SK-N-SH (cell line): ENCODE data around the gene FAM229B. TPM values are rescaled to one million over a fixed set of nuclear protein-coding genes. Genes with fewer than 3 reads are reported as not detected.

Experiments used
- CTCF ChIA-PET: fragments of 300-600, 350-600 bp; formaldehyde crosslinking; extraction: SDS; loops from one replicate; lab custom pipeline; 2021; lab: Yijun Ruan, JAX
- POLR2A ChIA-PET: fragments of 350-600 bp; sonication (Branson Sonifier 250); formaldehyde crosslinking; extraction: SDS; loops from one replicate; lab custom pipeline; 2020; ENCODE audit warnings: antibody characterized with exemption, inconsistent platforms; lab: Yijun Ruan, JAX
- DNase-seq: peaks from one replicate; pipeline ENCODE4 v3.0.0; 2012
- H2AFZ ChIP-seq: fragments of 200-600 bp; sonication (generic); 2 replicates; pipeline ENCODE4 v1.8.1; 2016; ENCODE audit warnings: antibody characterized with exemption, mild to moderate bottlenecking, low read depth
- H3F3A ChIP-seq: fragments of 200-600 bp; sonication (generic); replicated peaks from 2 replicates; pipeline ENCODE3; 2016; ENCODE audit warnings: antibody characterized with exemption, mild to moderate bottlenecking; ENCODE audit not compliant: insufficient read depth
- H3K27ac ChIP-seq, 2 experiments: fragments of 200-500 bp in 1 of 2; fragments of 200-600 bp in 1 of 2; sonication (Bioruptor generic) in 1 of 2; sonication (generic), shearing (Covaris generic) in 1 of 2; 2 replicates each; pipeline versions ENCODE4 v1.5.1 to v1.6.1; 2014 to 2016; ENCODE audit warnings: low read depth in 2 of 2, inconsistent platforms in 1 of 2, low read length in 1 of 2, mild to moderate bottlenecking in 1 of 2, mixed read lengths in 1 of 2
- H3K27me3 ChIP-seq: fragments of 200-600 bp; sonication (generic), shearing (Covaris generic); 2 replicates; pipeline ENCODE4 v1.6.1; 2016; ENCODE audit warnings: mixed run types; ENCODE audit not compliant: insufficient read depth
- H3K36me3 ChIP-seq, 2 experiments: fragments of 200-500 bp in 1 of 2; fragments of 200-600 bp in 1 of 2; sonication (Bioruptor generic) in 1 of 2; sonication (generic) in 1 of 2; replicated peaks in 1 of 2; 2 replicates each; pipeline versions ENCODE3 to v1.5.1; 2014 to 2016; ENCODE audit warnings: low read length in 1 of 2, mild to moderate bottlenecking in 1 of 2; ENCODE audit not compliant: insufficient read depth in 2 of 2, control insufficient read depth in 1 of 2
- H3K4me1 ChIP-seq, 2 experiments: fragments of 200-500 bp in 1 of 2; fragments of 200-600 bp in 1 of 2; sonication (Bioruptor generic) in 1 of 2; sonication (generic), shearing (Covaris generic) in 1 of 2; 2 replicates each; pipeline versions ENCODE4 v1.5.1 to v1.6.1; 2014 to 2016; ENCODE audit warnings: low read depth in 1 of 2, low read length in 1 of 2, mixed run types in 1 of 2; ENCODE audit not compliant: insufficient read depth in 2 of 2, control insufficient read depth in 1 of 2
- H3K4me2 ChIP-seq: fragments of 200-600 bp; sonication (generic), shearing (Covaris generic); 2 replicates; pipeline ENCODE4 v1.6.1; 2017; ENCODE audit warnings: mixed run types
- H3K4me3 ChIP-seq, 2 experiments: fragments of 200-500 bp in 1 of 2; fragments of 200-600 bp in 1 of 2; sonication (Bioruptor generic) in 1 of 2; sonication (generic), shearing (Covaris generic) in 1 of 2; 2 replicates each; pipeline versions ENCODE4 v1.5.1 to v1.8.1; 2014 to 2016; ENCODE audit warnings: low read depth in 2 of 2, inconsistent platforms in 1 of 2, low read length in 1 of 2, mild to moderate bottlenecking in 1 of 2, mixed read lengths in 1 of 2, moderate library complexity in 1 of 2
- H3K79me2 ChIP-seq: fragments of 200-600 bp; sonication (generic); 2 replicates; pipeline ENCODE4 v1.8.1; 2017; ENCODE audit warnings: mild to moderate bottlenecking; ENCODE audit not compliant: insufficient read depth
- H3K9ac ChIP-seq: fragments of 200-600 bp; sonication (generic); 2 replicates; pipeline ENCODE4 v1.6.1; 2017; ENCODE audit warnings: mixed run types
- H3K9me2 ChIP-seq: fragments of 200-600 bp; sonication (generic); 2 replicates; pipeline ENCODE4 v1.6.1; 2017; ENCODE audit warnings: mixed run types
- H3K9me3 ChIP-seq: fragments of 200-600 bp; sonication (generic); 2 replicates; pipeline ENCODE4 v1.6.1; 2017; ENCODE audit warnings: mixed run types, mild to moderate bottlenecking, moderate library complexity
- H4K20me1 ChIP-seq: fragments of 200-600 bp; sonication (generic); 2 replicates; pipeline ENCODE4 v1.6.1; 2017; ENCODE audit warnings: mild to moderate bottlenecking, mixed run types; ENCODE audit not compliant: insufficient read depth
- ELF1 ChIP-seq: IDR thresholded peaks from 2 replicates; pipeline ENCODE4 v1.4.0; 2012
- EP300 ChIP-seq, 2 experiments: IDR thresholded peaks; 2 replicates each; pipeline versions ENCODE4 v1.4.0 to v1.6.1; 2012; ENCODE audit warnings: borderline replicate concordance in 1 of 2, low read depth in 1 of 2, low read length in 1 of 2
- FOXJ3 ChIP-seq: sonication (generic); formaldehyde crosslinking; IDR thresholded peaks from 2 replicates; pipeline ENCODE4 v1.5.1; 2020; ENCODE audit warnings: mild to moderate bottlenecking, missing genetic modification reagents
- FOXM1 ChIP-seq: IDR thresholded peaks from 2 replicates; pipeline ENCODE4 v1.4.0; 2012; ENCODE audit warnings: low read depth, mild to moderate bottlenecking
- GABPA ChIP-seq: IDR thresholded peaks from 2 replicates; pipeline ENCODE4 v1.4.0; 2012; ENCODE audit warnings: low read depth, mild to moderate bottlenecking
- GATA2 ChIP-seq: sonication (generic); formaldehyde crosslinking; IDR thresholded peaks from 2 replicates; pipeline ENCODE4 v1.5.0; 2020; ENCODE audit warnings: mild to moderate bottlenecking, missing genetic modification reagents
- IRF3 ChIP-seq: fragments of 150-350 bp; IDR thresholded peaks from 2 replicates; pipeline ENCODE4 v1.6.1; 2016; ENCODE audit warnings: mild to moderate bottlenecking, low read depth, low read length
- JUND ChIP-seq: IDR thresholded peaks from 2 replicates; pipeline ENCODE4 v1.4.0; 2012
- MAX ChIP-seq: IDR thresholded peaks from 2 replicates; pipeline ENCODE4 v1.4.0; 2012; ENCODE audit warnings: low read depth
- MEF2A ChIP-seq: IDR thresholded peaks from 2 replicates; pipeline ENCODE4 v1.4.0; 2012; ENCODE audit warnings: low read depth, borderline replicate concordance
- MXI1 ChIP-seq: IDR thresholded peaks from 2 replicates; pipeline ENCODE4 v1.6.1; 2012; ENCODE audit warnings: mild to moderate bottlenecking, low read depth, low read length, improper control_type of control experiment
- NFIC ChIP-seq: IDR thresholded peaks from 2 replicates; pipeline ENCODE4 v1.4.0; 2012; ENCODE audit warnings: borderline replicate concordance
- NRF1 ChIP-seq: IDR thresholded peaks from 2 replicates; pipeline ENCODE4 v1.6.1; 2012; ENCODE audit warnings: low read depth, mild to moderate bottlenecking, low read length
- PBX3 ChIP-seq: IDR thresholded peaks from 2 replicates; pipeline ENCODE4; 2012
- RFX5 ChIP-seq: IDR thresholded peaks from 2 replicates; pipeline ENCODE4 v1.6.1; 2012; ENCODE audit warnings: mild to moderate bottlenecking, improper control_type of control experiment, low read length
- USF1 ChIP-seq: IDR thresholded peaks from 2 replicates; pipeline ENCODE4 v1.4.0; 2012; ENCODE audit warnings: low read depth, borderline replicate concordance
- WGBS: methylation state at CpG from one replicate; pipeline ENCODE4 v1.1.6; 2017; ENCODE audit warnings: low lambda C conversion rate; 5-methylcytosine and 5-hydroxymethylcytosine counted together
- polyA plus RNA-seq, 3 experiments: library from polyadenylated mRNA; depleted of rRNA; stranded (reverse); fragments of >200 nt; gene quantifications; 2 replicates each; pipeline ENCODE4 v1.2.3, GENCODE V29; 2012
- TF ChIP-seq, protein P1 (sequence below): fragments of 150-350 bp; IDR thresholded peaks from 2 replicates; pipeline ENCODE4 v1.6.1; 2017; ENCODE audit warnings: antibody characterized with exemption, low read length, low read depth, borderline replicate concordance
- TF ChIP-seq, protein P2 (sequence below): IDR thresholded peaks from 2 replicates; pipeline ENCODE4 v1.6.1; 2012; ENCODE audit warnings: mild to moderate bottlenecking, low read depth, low read length, moderate library complexity

Gene FAM229B
- polyA plus RNA-seq, 1 of the 3 experiments (the other 2 are of a cell fraction) = 15.9 TPM

DNA sequence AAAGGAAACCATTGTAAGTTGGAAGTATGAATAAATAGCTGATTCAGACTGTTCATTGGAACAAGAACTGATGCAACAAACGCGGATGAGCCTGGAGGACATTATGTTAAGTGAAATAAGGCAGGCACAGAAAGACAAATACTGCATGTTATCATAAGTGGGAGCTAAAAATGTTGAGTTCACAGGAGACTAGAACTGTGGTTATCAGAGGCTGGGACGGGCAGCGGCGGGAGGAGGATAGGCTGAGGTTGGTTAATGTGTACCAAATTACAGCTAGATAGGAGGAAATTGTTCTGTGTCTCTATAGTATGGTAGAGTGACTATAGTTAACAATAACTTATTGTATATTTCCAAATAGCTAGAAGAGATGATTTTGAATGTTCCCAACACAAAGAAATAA, 40.8 kb downstream of the FAM229B start:
- Histone ChIP-seq H3K4me3 (no peak overlapping the region), H3K9me3 (no peaks in the 10 kb centered on the region), H3K27me3 (no peaks in the 10 kb centered on the region), H3F3A (no peaks in the 10 kb centered on the region), H3K4me1 (peaks cover 0 to 8% of the 10 kb centered on the region in 2 experiments; a peak in 2 of 4 replicates), H3K9me2 (no peaks in the 10 kb centered on the region), H3K9ac (no peak overlapping the region), H3K79me2 (no peaks in the 10 kb centered on the region), H2AFZ (no peak overlapping the region), H4K20me1 (no peaks in the 10 kb centered on the region), H3K27ac (no peak overlapping the region), H3K4me2 (no peak overlapping the region), H3K36me3 (peaks cover 0 to 54% of the 10 kb centered on the region in 2 experiments)
- DNase-seq = no peak
- CTCF ChIA-PET = interaction anchor here (1.1 kb wide), 1 partner anchor 11 kb away, joined by 4 read pairs; no protein-coding TSS in a partner anchor
- POLR2A ChIA-PET = no interaction called here
- TF ChIP-seq RFX5 (no peak), PBX3 (no peak), FOXJ3 (CRISPR knock-in tag) (no peak), MEF2A (no peak), USF1 (no peak), GATA2 (CRISPR knock-in tag) (no peak), GABPA (no peak)
- TF ChIP-seq, protein P1, sequence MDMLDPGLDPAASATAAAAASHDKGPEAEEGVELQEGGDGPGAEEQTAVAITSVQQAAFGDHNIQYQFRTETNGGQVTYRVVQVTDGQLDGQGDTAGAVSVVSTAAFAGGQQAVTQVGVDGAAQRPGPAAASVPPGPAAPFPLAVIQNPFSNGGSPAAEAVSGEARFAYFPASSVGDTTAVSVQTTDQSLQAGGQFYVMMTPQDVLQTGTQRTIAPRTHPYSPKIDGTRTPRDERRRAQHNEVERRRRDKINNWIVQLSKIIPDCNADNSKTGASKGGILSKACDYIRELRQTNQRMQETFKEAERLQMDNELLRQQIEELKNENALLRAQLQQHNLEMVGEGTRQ = no peak
- WGBS = 87% methylated on average over 5 of the region's 5 CpGs

GRCh38 chr6:112130878-112131277, 43.5 kb downstream of the FAM229B start:
- no peak for DNase-seq
- TF ChIP-seq FOXM1 (no peak), PBX3 (no peak), MXI1 (no peak), FOXJ3 (CRISPR knock-in tag) (no peak), IRF3 (no peak), ELF1 (no peak), EP300 (IDR thresholded peaks at IDR 0.05; ENCODE audit: borderline replicate concordance in 1 of 2, low read depth in 1 of 2, low read length in 1 of 2) (no peak), JUND (no peak), NRF1 (no peak), MAX (no peak), NFIC (no peak)
- TF ChIP-seq, protein P2, sequence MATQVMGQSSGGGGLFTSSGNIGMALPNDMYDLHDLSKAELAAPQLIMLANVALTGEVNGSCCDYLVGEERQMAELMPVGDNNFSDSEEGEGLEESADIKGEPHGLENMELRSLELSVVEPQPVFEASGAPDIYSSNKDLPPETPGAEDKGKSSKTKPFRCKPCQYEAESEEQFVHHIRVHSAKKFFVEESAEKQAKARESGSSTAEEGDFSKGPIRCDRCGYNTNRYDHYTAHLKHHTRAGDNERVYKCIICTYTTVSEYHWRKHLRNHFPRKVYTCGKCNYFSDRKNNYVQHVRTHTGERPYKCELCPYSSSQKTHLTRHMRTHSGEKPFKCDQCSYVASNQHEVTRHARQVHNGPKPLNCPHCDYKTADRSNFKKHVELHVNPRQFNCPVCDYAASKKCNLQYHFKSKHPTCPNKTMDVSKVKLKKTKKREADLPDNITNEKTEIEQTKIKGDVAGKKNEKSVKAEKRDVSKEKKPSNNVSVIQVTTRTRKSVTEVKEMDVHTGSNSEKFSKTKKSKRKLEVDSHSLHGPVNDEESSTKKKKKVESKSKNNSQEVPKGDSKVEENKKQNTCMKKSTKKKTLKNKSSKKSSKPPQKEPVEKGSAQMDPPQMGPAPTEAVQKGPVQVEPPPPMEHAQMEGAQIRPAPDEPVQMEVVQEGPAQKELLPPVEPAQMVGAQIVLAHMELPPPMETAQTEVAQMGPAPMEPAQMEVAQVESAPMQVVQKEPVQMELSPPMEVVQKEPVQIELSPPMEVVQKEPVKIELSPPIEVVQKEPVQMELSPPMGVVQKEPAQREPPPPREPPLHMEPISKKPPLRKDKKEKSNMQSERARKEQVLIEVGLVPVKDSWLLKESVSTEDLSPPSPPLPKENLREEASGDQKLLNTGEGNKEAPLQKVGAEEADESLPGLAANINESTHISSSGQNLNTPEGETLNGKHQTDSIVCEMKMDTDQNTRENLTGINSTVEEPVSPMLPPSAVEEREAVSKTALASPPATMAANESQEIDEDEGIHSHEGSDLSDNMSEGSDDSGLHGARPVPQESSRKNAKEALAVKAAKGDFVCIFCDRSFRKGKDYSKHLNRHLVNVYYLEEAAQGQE = no peak
- TF ChIP-seq, protein P1 = no peak

More at GRCh38 chr6:112130878-112131277, 43.5 kb downstream of the FAM229B start:
- CTCF ChIA-PET = interaction anchor here (1.1 to 1.7 kb wide), 4 partner anchors 10 to 45 kb away, joined by 3 to 7 read pairs (median 4); no protein-coding TSS in a partner anchor
- no peak overlapping the region for H2AFZ ChIP-seq
- H3F3A ChIP-seq = no peaks in the 10 kb centered on the region
- no peak overlapping the region for H3K4me2 ChIP-seq
- H3K79me2 ChIP-seq = no peaks in the 10 kb centered on the region
- H3K4me3 ChIP-seq = no peak overlapping the region
- H4K20me1 ChIP-seq = no peaks in the 10 kb centered on the region
- H3K27me3 ChIP-seq = no peaks in the 10 kb centered on the region
- no peaks in the 10 kb centered on the region for H3K9me3 ChIP-seq
- 63% methylated on average over 3 of the region's 3 CpGs for WGBS
- H3K4me1 ChIP-seq = no peaks in the 10 kb centered on the region
- 0 out of 2 replicates have a peak, but pooled peaks cover 4% of the 10 kb centered on the region for H3K9me2 ChIP-seq
- no peak overlapping the region for H3K27ac ChIP-seq
- H3K36me3 ChIP-seq = peaks cover 0 to 68% of the 10 kb centered on the region in 2 experiments
- H3K9ac ChIP-seq = no peak overlapping the region
- POLR2A ChIA-PET = no interaction called here
